ENCODE data around the gene QSOX2.

QSOX2 gene

GRCh38 chr9:136235171-136235570 lies 10.4 kb downstream of the QSOX2 start:
- no peak for DNase-seq

GRCh38 chr9:136234597-136234996 lies 11.0 kb downstream of the QSOX2 start:
- DNase-seq, result no peak

- DNase-seq, result no peak
Measured at GRCh38 chr9:136233868-136234267, 11.7 kb downstream of the QSOX2 start.

- no peak for DNase-seq
Measured at GRCh38 chr9:136233411-136233810, 12.2 kb downstream of the QSOX2 start.

GRCh38 chr9:136232969-136233368 lies 12.6 kb downstream of the QSOX2 start:
- DNase-seq, result no peak

DNA sequence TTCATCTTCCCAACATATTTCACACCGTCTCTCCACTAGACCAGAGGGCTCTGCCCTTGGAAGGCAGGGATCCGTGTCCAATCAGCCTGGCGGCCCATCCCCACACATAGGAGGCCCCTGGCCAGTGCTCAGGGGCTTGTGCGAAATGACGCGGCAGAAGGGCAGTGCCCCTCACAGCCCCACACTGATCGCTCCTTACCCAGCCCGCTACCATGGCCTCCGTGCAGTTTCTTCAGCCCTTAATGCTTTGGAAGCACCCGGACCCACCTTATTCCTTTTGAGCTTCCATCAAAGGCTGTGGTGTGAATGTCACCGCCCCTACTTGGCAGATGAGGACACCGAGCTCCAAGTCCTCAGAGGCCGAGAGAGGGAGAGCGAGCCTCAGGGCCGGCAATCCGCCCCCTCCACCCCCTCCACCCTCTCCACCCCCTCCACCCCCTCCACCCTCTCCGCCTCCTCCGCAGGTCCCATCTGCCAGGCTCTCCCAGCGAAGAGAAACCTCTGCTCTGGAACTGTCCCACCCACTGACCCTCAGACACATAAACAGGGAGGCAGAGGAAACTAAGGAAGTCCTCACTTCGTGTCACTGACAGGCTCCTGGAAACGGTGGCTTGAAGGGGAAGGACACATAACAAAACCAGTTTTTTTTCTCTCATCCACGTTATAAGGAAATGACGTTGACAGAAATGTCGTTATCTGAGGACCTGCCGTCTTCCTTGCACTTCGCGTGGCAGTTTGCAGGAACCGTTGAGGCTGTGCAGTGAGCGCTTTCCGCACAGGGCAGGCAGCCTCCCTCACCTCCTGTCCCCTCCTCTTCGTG lies 13.9 kb downstream of the QSOX2 start:
- DNase-seq, result no peak

DNA sequence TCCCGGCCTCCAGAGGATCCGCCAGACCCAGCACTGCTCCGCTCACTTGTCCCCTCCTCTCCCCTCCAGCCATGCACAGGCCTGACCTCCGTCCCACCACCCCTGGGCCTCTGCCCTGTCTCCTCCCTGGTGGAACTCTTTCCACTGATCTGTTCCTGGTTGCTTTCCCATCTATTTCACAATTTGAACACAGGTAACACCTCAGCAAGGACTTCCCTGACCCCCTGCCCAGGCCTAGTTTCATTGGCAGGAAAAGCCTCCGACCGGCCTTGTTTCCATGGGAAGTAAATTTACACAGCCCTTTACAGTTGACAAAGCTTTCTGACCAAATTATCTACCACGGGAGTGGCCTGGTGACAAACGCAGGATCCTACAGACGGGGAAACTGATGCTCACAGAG lies 14.8 kb downstream of the QSOX2 start:
- DNase-seq, result no peak

DNA sequence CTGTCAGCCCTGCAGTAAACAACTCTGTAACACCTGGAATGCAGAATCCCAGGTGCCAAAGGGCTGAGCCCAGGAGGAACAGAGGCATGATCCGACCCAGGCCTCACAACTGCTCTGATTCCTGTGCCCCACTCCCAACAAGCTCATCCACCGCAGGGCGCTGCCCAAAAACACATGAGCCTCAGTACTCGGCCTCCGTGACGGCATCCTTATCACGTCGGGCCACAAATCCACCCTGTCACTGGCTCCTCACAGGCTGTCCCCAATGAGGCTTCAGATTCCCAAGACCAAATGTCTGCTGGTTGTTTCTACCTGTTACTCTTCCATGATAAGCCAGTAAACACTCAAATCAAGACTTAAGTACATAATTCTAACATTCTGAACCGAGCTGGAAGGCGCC lies 15.2 kb downstream of the QSOX2 start:
- no peak for DNase-seq

GRCh38 chr9:136229096-136230065 lies 16.2 kb downstream of the QSOX2 start:
- DNase-seq, result no peak

DNA sequence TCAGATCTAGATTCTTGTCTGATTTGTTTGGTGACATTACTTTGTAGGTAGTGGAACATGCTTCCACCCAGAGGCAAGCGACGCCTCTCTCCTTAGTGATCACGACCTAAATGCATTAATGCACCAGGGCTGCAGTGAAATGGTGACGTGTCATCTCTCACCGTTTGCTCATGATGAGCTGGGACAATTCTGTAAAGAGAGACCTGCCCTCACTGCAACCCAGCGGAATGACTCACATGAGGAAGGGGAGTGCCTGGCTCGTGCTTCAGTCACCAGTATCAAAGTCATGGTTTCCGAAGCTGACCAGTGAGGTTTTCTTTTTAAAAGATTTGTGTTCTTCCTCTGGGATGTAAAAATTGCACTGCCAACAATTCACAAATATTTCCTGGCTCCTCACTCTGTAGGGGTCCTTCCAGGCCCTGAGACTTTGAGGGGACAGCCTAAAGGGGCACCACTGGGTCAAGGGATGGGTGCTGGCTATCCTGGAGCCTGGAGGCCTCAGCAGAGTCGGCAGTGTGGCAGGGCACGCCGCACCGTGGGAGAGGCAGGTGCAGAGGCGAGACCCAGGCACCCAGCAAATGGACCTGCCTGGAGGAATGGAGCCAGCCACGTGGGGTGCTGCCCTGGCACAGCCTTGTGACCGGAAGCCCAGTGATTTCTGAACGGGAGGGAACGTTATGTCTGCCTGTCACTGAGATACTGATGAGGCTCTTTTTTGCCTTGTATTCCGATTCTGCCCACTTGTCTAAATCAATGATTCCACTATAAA lies 17.3 kb downstream of the QSOX2 start:
- DNase-seq, result no peak

GRCh38 chr9:136226680-136227407 lies 18.8 kb downstream of the QSOX2 start:
- DNase-seq, result no peak

DNA sequence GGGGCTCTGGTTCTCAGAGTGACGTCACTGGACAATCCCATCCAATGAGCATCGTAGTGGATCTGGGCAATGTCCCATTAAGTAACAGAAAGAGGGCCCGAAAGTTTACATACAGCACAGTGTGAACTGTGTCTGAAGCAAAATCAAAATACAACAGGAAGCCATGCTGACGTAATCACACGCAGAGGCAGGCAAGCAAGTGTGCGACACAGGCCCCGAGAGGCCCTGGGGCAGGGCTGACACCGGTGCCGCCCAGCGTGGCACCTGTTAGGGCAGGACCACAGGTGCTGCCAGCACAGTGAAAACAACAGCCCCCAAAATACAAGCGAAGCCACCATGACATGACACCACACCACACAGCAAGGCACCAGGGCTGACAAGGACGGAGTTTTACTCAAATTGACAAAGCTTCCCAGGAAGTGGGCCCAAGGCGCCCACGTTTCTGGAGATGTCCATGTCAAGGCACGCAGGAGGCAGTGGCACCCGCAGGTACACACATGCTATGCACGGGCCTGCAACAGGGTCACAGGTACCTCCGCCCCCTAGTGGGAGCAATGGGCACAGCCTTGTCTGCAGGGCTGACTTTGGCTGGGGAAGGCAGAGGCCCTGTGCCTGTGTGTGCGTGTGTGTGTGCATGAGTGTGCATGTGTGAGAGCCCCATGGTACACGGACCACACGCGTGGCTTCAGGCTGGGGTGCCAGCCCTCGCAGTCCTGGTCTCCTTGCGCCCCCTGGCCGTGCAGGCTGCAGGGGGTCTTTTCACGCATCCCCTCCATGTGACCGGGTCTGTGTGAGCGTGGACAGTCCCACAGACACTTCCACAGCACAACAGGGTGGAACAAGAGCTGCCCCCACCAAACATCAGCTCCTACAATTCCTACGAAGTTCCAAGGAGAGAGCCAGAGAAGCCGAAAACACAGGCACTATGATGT lies 19.6 kb downstream of the QSOX2 start:
- DNase-seq, result peak; percentile 27

GRCh38 chr9:136225366-136225747 lies 20.3 kb downstream of the QSOX2 start:
- DNase-seq, result no peak

DNA sequence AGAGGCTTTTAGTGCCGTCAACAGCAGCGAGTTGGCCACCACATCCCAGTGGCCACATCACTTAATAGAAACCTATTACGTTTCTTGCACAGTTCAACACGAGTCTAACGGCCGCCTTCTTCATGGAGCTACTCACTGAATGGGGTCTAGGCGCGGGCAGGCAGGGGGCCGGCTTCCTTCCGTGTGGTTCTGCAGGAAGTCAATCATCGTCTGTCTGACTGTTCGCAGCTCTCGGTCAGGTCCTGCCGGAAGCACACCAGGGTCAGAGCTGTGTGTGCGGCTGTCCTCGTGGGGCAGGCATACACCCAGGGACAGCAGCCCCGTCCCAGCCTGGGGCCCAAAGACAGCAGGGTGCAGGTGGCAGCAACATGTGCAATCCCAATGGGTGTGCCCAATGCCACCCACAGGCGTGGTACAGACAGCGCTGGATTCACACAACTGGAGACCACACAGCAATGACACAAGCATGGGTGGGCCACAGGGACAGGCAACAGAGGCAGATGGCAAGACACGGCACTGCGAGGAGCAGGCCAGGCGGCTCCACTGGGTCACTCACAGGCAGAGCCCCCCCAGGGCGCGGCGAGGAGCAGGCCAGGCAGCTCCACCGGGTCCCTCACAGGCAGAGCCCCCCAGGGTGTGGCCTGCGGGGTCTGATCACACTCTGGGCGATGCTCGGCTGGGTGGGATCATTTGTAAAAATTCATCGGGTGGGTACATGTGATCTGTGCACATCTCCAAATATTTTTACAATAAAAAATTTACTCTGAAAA lies 21.6 kb downstream of the QSOX2 start:
- DNase-seq, result no peak

DNA sequence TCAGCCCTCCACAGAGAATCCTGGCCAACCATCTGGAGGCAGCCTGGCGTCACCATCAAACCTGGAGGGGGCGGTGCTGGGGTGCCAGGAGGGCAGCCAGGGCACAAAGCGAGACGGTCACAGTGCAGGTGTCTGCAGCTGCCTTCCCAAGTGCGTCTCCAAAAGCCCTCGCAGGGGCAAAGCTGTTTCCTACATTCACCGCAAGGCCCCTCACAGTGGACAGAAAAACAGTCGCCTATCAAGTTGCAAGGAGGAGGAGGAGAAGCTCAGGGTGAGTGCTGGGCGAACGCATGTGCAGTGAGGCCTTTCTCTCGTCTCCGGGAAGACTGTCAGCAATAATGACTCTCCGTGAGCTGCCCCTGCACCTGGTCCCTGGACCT lies 22.7 kb downstream of the QSOX2 start:
- DNase-seq, result no peak

GRCh38 chr9:136222166-136222905 lies 23.3 kb downstream of the QSOX2 start:
- DNase-seq, result no peak

DNA sequence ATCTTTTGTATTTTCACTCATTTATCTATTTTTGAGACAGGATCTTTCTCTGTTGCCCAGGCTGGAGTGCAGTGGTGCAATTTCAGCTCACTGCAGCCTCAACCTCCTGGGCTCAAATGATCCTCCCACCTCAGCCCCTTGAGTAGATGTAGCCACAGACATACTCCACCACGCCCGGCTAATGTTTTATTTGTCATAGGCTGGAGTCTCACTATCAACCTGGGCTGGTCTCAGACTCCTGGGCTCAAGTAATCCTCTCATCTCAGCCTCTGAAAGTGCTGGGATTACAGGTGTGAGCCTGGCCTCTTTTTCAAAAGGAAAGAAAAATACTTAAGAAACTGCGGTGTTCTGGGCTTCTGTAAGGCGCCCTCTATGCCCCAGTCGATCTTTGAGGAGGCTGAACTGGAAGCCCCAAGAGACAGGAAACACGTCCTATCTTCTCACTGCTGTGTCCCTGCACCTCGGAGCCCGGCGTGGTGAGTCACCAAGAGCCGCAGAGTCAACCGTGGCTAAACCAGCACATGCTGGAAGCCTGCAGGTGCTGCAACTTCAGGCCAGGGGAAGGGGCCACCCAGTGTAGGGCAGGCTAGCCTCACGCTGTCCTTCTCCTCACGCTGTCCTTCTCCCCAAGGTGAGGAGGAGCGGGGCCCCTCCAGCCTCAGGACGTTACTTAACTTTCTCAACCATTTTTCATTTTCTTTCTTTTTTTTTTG lies 25.4 kb downstream of the QSOX2 start:
- no peak for DNase-seq

GRCh38 chr9:136219276-136219675 lies 26.3 kb downstream of the QSOX2 start:
- no peak for DNase-seq

DNA sequence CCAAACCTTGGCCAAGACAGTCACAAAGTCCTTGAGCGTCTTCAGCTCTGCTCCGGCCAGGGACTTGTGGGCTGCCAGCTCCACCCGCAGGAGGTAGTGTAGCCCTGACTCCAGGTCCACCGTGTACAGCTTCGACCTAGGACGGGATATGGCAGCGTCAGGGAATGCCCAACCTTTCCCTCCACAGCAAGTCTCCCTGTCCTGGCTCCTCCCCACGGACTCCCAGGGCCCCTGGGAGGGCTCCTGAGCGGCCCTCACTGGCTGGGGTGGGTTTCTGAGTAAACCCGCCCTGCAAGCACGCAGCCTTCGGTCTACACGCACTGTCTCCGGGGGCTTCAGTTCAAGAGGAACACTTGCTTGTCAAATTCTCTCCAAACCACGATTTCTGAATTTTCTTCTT lies 26.9 kb downstream of the QSOX2 start:
- no peak for DNase-seq
